HL-60 (cell line): ENCODE measurements around the gene ANKRD27.

Experiments used
- CTCF ChIP-seq: IDR thresholded peaks from one replicate; pipeline ENCODE4 v1.5.1; 2011; ENCODE audit warnings: low read length, control low read depth, inconsistent platforms; ENCODE audit not compliant: insufficient read depth
- GABPA ChIP-seq: IDR thresholded peaks from 2 replicates; pipeline ENCODE4 v1.6.1; 2012; ENCODE audit warnings: low read depth
- POLR2AphosphoS5 ChIP-seq: IDR thresholded peaks from 2 replicates; pipeline ENCODE4 v1.6.1; 2012; ENCODE audit warnings: low read depth
- SPI1 ChIP-seq: IDR thresholded peaks from 2 replicates; pipeline ENCODE4 v1.6.1; 2012; ENCODE audit warnings: low read depth, mild to moderate bottlenecking, borderline replicate concordance
- TF ChIP-seq, protein P1 (sequence below): IDR thresholded peaks from 2 replicates; pipeline ENCODE4 v1.6.1; 2012; ENCODE audit warnings: low read depth; ENCODE audit not compliant: insufficient replicate concordance

DNA sequence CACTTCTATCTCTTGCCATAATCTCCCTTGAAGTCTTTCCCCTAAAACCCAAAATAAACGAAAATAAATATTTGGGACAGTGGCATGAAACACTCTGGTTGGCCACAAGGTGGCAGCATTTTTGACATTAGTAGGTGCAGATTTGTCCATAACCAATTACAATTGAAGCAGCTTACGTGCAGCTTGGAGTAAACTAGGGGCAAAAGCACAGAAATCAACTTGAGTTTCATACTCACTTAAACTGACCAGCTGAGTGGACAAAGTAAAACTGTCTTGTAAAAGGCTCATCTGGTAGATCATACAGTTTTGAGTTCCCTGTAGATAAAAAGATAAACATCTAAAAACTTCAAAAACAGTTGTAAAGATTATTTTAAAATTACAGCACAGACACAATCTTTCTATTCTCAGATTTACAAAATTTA, 75.2 kb downstream of the ANKRD27 start:
- TF ChIP-seq CTCF (peak; percentile 83), POLR2AphosphoS5 (no peak), GABPA (no peak), SPI1 (no peak)
- TF ChIP-seq, protein P1, sequence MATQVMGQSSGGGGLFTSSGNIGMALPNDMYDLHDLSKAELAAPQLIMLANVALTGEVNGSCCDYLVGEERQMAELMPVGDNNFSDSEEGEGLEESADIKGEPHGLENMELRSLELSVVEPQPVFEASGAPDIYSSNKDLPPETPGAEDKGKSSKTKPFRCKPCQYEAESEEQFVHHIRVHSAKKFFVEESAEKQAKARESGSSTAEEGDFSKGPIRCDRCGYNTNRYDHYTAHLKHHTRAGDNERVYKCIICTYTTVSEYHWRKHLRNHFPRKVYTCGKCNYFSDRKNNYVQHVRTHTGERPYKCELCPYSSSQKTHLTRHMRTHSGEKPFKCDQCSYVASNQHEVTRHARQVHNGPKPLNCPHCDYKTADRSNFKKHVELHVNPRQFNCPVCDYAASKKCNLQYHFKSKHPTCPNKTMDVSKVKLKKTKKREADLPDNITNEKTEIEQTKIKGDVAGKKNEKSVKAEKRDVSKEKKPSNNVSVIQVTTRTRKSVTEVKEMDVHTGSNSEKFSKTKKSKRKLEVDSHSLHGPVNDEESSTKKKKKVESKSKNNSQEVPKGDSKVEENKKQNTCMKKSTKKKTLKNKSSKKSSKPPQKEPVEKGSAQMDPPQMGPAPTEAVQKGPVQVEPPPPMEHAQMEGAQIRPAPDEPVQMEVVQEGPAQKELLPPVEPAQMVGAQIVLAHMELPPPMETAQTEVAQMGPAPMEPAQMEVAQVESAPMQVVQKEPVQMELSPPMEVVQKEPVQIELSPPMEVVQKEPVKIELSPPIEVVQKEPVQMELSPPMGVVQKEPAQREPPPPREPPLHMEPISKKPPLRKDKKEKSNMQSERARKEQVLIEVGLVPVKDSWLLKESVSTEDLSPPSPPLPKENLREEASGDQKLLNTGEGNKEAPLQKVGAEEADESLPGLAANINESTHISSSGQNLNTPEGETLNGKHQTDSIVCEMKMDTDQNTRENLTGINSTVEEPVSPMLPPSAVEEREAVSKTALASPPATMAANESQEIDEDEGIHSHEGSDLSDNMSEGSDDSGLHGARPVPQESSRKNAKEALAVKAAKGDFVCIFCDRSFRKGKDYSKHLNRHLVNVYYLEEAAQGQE, result no peak
